GM19351 (cell line): ENCODE results near the gene LCE3B.

Experiments
- ATAC-seq: cut with Tn5 transposase; IDR thresholded peaks from one replicate; pipeline ENCODE4 v1.9.1; 2021; ENCODE audit warnings: mild to moderate bottlenecking, moderate library complexity; ENCODE audit not compliant: unreplicated experiment

LCE3B gene

DNA sequence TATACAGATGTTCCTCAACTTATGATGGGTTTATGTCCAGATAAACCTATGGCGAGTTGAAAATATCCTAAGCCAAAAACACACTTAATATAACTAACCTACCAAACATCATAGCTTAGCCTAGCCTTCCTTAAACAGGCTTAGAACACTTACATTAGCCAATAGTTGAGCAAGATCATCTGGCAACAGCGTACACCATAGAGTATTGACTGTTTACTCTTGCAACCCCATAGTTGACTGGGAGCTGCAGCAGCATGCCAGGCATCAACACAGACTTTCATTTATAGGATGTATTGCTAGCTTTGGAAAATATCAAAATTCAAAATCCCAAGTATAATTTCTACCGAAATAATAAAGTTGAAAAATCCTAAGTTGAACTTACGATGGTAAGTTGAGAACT is 44.1 kb downstream of the LCE3B start:
- no peak for ATAC-seq

- ATAC-seq = no peak
Observed at GRCh38 chr1:152658649-152659048, 45.0 kb downstream of the LCE3B start.

DNA sequence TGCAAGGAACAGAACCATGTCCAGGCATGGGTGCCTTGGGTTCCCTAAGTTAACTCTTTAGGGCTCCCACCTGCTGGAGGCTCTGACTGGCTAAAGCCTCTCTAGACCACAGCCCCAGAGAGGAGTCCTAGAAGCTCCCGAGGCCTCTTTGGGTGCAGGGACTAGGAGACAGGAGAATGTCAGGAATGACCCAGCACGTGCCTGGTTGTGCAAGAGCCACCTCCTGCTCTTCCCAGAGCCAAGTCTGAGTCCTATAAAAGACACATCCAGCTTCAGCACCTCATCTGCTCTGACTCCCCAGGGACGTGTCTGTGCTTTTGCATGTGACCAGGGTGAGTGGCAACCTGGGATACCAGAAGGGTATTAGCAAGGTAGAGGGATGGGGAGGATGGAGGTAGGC is 49.5 kb downstream of the LCE3B start, which contains the start of gene LCE2D:
TSS of gene LCE2D (plus strand) at position 283 of the 400 bp plus-strand sequence. CDS start 726 bp downstream, outside the sequence.
- ATAC-seq = no peak
